GM21528 (cell line): ENCODE measurements around the gene AGAP2.

Experiments used
- ATAC-seq: cut with Tn5 transposase; IDR thresholded peaks from one replicate; pipeline ENCODE4 v1.9.1; 2021; ENCODE audit warnings: mild to moderate bottlenecking, moderate library complexity; ENCODE audit not compliant: unreplicated experiment, low FRiP score

The AGAP2 gene

GRCh38 chr12:57769594-57769993 lies 31.1 kb upstream of the AGAP2 start:
- no peak for ATAC-seq

- no peak for ATAC-seq
Observed at GRCh38 chr12:57767876-57768275, 29.3 kb upstream of the AGAP2 start.

- ATAC-seq = no peak
Observed at GRCh38 chr12:57767305-57767698, 28.8 kb upstream of the AGAP2 start.

DNA sequence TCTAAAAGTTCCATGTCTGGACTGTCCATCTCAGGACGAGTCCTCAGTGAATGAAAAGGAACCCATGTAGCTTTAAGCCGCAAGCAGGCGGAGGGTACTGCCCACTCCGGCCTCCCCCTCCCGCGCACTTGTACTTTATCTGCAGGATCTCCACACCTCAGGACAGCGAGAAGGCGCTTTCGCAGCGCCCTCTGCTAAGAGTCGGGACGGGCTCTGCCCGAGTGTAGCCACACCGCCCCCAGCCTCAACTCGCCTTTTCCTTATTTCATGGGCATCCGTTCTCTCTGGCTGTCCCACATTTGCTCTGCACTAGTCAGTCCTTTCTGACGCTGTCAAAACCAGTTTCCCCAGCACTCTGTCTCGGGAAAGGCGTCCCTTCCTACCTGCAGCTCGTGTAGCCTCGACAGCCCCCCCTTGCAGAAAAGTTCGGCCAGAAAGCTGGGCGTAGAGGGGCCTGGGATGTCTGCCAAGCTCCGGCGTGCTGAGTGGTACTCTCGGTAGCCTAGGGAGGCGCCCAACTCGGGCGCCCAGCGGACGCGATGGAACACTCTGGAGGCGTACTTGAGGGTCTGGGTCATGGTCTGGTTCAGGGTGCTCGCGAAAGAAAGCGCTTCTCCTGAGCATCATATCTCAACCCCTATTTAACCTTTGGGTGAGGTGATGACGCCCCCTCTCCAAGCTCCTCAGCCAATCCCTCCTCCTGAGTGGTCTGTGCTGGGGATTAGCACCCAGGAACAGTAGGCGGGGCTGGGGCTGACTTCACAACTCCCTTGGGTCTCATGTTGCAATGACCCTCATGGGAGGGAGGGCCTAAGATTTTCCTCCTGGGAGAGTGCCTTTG lies 28.1 kb upstream of the AGAP2 start, which contains the start of gene CYP27B1:
Gene CYP27B1 (minus strand): TSS at position 615 of the 841 bp plus-strand sequence. CDS start 37 bp downstream, at position 578.
- ATAC-seq = no peak

- no peak for ATAC-seq
Observed at GRCh38 chr12:57765698-57766463, 27.3 kb upstream of the AGAP2 start.

- peak; percentile 45 for ATAC-seq
Observed at GRCh38 chr12:57765003-57765697, 26.6 kb upstream of the AGAP2 start.

GRCh38 chr12:57764662-57765002 lies 26.1 kb upstream of the AGAP2 start:
- no peak for ATAC-seq

DNA sequence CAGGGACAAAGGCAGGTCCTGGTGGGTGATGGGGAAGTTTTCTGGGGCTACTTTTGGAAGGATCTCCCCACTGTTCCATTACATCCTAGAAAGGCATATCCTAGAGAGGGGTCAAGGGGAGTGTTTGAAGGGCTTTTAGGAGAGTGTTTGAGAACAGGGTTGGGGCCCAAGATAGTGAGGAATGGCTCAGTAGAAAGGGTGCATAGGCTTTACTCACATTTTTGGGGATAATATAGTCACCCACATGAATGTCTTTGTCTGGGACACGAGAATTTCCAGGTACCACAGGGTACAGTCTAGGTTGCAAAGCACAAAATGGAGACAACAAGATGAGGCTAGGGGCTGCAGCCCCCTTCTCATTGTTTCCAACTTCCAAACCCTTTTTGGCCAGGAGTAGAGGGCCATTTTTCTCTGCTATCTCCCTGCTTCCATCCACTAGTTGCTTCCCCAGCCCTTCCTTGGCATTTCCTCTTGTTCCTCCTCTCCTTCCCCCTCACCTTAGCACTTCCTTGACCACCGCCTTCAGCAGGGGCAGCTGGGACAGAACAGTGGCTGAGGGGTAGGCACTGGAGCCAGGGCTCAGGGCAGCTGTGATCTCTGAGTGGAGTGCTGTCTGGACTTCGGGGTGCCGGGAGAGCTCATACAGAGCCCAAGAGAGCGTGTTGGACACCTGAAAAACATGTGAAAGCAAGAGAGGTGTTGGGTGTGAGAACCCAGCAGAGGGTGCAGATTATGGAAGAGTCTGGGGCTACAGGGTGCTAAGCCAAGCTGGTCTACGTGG lies 25.5 kb upstream of the AGAP2 start:
- ATAC-seq = no peak

GRCh38 chr12:57762463-57762862 lies 23.9 kb upstream of the AGAP2 start:
- no peak for ATAC-seq

GRCh38 chr12:57761391-57761998 lies 23.0 kb upstream of the AGAP2 start:
- ATAC-seq = no peak

DNA sequence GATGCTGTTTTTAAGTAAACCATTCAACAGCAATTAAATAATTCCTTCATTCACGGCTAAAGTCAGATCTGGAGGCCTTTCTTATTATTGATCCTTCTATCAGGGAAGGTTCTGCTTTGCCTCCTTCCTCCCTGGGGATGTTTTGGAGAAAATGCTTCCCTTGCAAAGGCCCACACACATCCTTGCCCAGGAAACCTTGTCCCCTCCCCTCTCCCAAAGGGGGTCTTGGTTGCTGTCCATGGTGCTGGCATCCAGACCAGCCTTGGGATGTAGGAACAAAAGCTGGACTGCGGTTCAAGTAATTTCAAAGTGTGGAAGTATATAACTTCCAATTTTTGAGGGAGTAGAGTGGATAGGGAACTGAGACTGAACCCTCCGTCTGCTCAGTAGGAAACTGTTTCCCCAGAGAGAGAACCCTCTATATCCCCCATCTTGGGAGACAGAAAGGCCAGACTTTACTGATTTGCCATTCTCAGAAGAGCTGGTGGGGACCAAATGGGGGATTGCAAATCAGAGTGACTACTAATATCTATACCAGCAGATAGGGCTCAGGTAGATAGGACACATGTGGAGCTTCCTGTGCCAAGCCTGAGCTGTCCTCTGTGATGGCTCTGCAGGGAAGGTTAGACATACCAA lies 21.9 kb upstream of the AGAP2 start:
- no peak for ATAC-seq

DNA sequence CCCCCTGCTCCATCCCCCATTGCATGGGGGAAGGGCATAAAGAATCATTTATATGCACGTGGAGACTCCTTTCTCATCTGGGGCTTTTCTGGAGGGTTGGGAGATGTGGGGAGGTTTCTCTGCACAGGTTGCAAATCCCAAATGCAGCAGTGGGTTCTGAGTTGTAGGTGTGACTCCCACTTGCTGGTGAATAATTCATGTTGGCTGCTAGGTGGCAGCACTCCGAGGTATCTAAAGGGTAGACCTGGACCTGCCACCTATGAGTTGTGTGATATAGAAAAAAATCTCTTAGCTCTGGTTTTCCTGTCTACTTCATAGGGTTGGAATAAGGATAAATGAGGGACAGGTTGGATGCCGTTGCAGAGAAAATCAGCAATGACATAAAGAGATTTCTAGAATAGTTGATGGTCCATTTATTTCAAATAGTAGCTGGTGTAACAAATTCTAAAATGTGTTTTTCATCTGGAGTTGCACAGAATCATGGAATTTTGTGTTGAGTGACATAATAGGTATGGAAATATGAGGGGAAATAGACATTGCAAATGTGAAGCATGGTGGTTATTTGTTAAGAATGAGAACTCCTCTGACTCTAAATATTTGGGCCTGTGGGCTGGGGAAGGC lies 20.9 kb upstream of the AGAP2 start:
- ATAC-seq = no peak

DNA sequence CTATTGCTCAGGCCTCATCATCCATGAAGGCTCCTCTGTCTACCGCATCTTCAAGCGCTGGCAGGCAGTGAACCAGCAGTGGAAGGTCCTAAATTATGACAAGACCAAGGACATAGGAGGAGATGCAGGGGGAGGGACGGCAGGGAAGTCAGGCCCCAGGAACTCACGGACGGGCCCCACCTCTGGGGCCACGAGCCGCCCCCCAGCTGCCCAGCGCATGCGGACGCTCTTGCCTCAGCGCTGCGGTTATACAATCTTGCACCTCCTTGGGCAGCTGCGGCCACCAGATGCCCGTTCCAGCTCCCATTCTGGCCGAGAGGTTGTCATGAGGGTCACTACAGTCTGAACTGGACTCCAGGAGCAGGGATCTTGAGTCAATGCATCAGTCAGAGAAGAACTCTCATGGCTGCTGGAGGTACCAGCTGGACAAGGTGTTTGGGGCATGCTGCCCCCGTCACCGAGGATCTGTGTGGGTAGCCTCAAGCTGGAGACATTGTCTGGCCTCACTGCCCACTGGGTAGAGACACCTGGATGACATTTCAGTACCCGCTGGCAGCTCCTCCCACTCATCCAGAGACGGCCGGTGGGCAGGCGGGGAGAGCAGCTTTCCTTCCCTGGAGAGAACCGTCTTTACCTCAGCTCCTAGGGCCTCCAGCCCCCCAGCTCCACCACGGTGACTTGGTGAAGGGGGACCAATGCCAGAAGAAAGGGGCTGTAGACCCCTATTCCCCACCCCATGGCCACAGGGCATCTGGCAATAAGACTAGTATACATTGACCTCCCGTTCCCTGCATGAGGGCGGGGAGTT lies 20.2 kb upstream of the AGAP2 start:
- no peak for ATAC-seq

DNA sequence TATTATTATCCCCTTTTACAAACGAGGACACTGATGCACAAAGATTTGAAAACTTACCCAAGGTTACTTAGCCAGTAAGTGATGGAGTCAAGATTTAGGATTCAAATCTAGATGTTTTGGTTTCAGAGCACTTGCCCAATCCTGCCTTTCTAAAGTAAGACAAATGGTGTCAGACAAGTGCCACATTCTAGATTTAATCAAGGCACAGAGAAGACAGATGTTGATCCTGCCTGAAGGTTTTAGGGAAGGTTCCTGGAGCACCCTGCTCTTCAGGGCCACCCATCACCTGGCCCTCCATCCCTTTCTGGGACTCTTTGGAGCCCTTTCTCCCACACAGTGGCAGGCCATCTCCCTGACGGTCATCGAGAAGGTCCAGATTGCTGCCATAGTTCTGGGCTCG lies 19.2 kb upstream of the AGAP2 start:
- ATAC-seq = no peak

GRCh38 chr12:57756406-57757341 lies 18.1 kb upstream of the AGAP2 start:
- no peak for ATAC-seq

DNA sequence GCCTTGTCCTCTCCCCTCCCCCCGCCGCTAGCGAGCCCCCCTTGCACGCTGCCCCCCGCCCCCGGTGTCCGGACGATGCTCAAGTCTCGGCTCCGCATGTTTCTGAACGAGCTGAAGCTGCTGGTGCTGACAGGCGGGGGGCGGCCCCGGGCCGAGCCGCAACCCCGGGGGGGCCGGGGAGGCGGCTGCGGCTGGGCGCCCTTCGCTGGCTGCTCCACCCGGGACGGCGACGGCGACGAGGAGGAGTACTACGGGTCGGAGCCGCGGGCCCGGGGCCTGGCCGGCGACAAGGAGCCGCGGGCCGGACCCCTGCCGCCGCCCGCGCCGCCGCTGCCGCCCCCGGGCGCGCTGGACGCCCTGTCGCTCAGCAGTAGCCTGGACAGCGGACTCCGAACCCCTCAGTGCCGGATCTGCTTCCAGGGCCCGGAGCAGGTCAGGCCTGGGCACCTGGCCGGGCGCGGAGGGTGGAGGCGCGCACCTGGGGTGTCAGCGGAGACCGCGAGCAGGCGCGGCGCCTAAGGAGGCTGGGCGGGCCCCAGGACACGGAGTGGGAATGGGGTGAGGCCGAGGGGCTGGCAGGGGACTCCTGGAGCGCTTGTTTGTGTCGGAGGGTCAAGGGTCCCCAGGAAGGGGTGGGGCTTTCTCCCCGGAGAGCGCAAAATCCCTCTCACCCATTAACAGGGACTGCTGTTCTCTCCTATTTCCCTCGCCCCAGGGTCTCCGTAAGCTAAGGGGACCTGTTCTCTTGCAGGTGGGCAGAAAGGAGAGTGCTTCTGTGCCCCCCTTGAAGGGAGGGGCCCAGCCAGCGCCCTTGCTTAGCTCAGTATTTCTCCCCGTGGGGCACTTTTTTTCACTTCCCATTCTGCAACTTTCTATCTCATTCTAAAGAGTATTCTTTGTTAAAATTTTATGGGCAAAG lies 17.2 kb upstream of the AGAP2 start:
- ATAC-seq = no peak

DNA sequence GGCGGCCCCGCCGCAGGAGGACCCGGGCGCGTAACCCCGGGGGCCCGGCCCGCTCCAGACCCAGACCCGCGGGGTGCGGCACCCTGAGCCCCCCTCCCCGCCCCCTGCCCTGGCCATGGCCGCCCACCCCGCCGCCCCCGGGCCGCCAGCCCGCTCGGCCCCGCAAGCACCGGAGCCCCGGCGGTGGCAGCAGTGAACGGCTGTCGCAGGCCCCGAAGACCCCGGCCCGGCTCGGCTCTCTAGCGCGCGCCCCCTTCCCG lies 16.6 kb upstream of the AGAP2 start:
- no peak for ATAC-seq
